Measurements from ENCODE around the gene ATP2C2. TPM values are rescaled to one million over a fixed set of nuclear protein-coding genes. Genes with fewer than 3 reads are reported as not detected.

ATP2C2 gene
- total and polyA plus RNA-seq, 2 of the 8 experiments (the other 6 are each of a cell fraction or from before 2014, with no cell fraction given) = 1.2 to 2.8 TPM

DNA sequence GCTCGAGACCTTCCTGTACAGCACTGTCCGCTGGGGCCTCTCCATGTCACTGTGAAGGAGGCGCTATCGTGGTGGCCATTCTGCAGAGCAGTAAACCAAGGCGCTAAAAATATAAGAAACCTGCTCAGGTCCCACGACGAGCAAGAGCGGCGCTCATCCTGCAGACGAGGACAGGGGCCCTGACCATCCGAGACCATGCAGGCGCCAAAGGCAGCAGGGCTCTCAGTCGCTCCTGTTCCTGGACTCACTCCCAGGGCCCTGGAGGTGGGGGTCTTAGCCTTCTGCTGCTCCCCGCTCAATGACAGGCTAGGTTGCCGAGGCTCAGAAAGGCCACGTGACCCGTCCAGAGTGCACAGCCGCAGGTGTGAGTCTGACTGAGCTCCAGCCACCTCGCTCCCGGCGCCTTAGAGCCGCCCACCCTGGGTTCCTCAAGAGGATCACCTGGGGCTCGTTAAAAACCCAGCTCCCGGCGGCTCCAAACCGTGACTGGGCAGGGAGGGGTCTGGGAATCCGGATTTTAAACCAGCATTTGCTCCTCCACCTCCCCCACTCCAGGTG is 509 bp upstream of the ATP2C2 start:
- POLR2A ChIA-PET (ENCODE audit: partially characterized antibody) = interaction anchor here (0.7 to 1.9 kb wide), 8 partner anchors 9 to 141 kb away, joined by 3 to 17 read pairs (median 3); no protein-coding TSS in a partner anchor
- H2AFZ ChIP-seq (ENCODE audit: low read length) = peak overlapping the region; percentile 45; the same call in 1 of the 2 replicates

More for the DNA sequence above, 509 bp upstream of the ATP2C2 start:
- H4K5ac ChIP-seq (ENCODE audit: insufficient read length, low read depth, low read length) = no peak overlapping the region
- H2BK20ac ChIP-seq (ENCODE audit: low read length) = no peak overlapping the region
- DNase-seq (ENCODE audit: low read depth in 1 of 2, low spot score in 2 of 2) (peak in 1 of 2 experiments; percentile 57), FAIRE-seq (no peak)
- no peak overlapping the region for H2BK5ac ChIP-seq (ENCODE audit: low read depth, low read length)
- 44% methylated on average over 27 of the region's 27 CpGs; no CpG with 5 or more reads in 1 of the 2 experiments for WGBS, 2 experiments (ENCODE audit: extremely low coverage in 1 of 2, insufficient coverage in 1 of 2, insufficient read length in 1 of 2, insufficient replicate concordance in 2 of 2, low coverage in 1 of 2, low lambda C conversion rate in 2 of 2, missing lambda C conversion rate in 1 of 2)
- H3K36me3 ChIP-seq (ENCODE audit: control insufficient read depth in 2 of 4, insufficient read depth in 4 of 4, low read length in 3 of 4) = no peaks in the 10 kb centered on the region
- no peaks in the 10 kb centered on the region for H3K9me3 ChIP-seq (ENCODE audit: insufficient read depth in 2 of 2, low read depth in 1 of 2, low read length in 1 of 2)
- H4K8ac ChIP-seq (ENCODE audit: extremely low read depth, insufficient read depth, low read length) = peak overlapping the region; percentile 29; the same call in 1 of the 2 replicates
- peaks cover 0 to 18% (median 15%) of the 10 kb centered on the region in 4 experiments; a peak in 6 of 7 replicates for H3K27me3 ChIP-seq (replicated peaks in 1 of 4; ENCODE audit: control insufficient read depth in 3 of 4, extremely low read depth in 1 of 4, insufficient read depth in 3 of 4, low read length in 3 of 4)
- H3K18ac ChIP-seq (ENCODE audit: extremely low read depth, low read length) = peak overlapping the region; percentile 66; the same call in 1 of the 2 replicates
- H3K4ac ChIP-seq (replicated peaks; ENCODE audit: insufficient read length, low read depth, low read length) = no peak overlapping the region
- peak overlapping the region; percentile 77 to 95 for H3K4me2 ChIP-seq (ENCODE audit: insufficient read depth in 1 of 2, low read depth in 2 of 2, low read length in 2 of 2)
- no peak overlapping the region for H4K91ac ChIP-seq (replicated peaks; ENCODE audit: insufficient read length, low read length)
- peaks cover 0 to 18% (median 11%) of the 10 kb centered on the region in 4 experiments; a peak in 6 of 7 replicates for H3K4me1 ChIP-seq (replicated peaks in 1 of 4; ENCODE audit: control insufficient read depth in 3 of 4, insufficient read depth in 4 of 4, low read length in 3 of 4)
- no peak overlapping the region for H3K23ac ChIP-seq (ENCODE audit: insufficient read length)
- peak overlapping the region; percentile 87; the same call in 1 of the 2 replicates for H2BK12ac ChIP-seq (ENCODE audit: low read depth, low read length)
- H3K23me2 ChIP-seq (ENCODE audit: low read depth, low read length) = peaks cover 11% of the 10 kb centered on the region; the same call in 1 of the 2 replicates
- H3K79me2 ChIP-seq (ENCODE audit: control insufficient read depth in 1 of 2, insufficient read depth in 2 of 2, low read length in 2 of 2) = no peaks in the 10 kb centered on the region
- peak overlapping the region; percentile 47; the same call in 1 of the 2 replicates for H2AK5ac ChIP-seq (ENCODE audit: low read depth, low read length)
- peak overlapping the region in 1 of 4 experiments; percentile 47; a peak in 2 of 7 replicates for H3K9ac ChIP-seq (replicated peaks in 1 of 4; ENCODE audit: extremely low read depth in 1 of 4, low read depth in 3 of 4, low read length in 3 of 4)
- H3K79me1 ChIP-seq (ENCODE audit: low read depth, low read length) = no peaks in the 10 kb centered on the region
- no peak for TF ChIP-seq RAD21 (IDR thresholded peaks at IDR 0.05 in 1 of 2, conservative IDR thresholded peaks at IDR 0.05 in 1 of 2; ENCODE audit: low read depth in 2 of 2, low read length in 2 of 2)
- TF ChIP-seq, protein P1, sequence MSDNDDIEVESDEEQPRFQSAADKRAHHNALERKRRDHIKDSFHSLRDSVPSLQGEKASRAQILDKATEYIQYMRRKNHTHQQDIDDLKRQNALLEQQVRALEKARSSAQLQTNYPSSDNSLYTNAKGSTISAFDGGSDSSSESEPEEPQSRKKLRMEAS (IDR thresholded peaks at IDR 0.05) = 0 out of 2 replicates have a peak, but pooled peaks have one; percentile 22
- TF ChIP-seq, protein P2, sequence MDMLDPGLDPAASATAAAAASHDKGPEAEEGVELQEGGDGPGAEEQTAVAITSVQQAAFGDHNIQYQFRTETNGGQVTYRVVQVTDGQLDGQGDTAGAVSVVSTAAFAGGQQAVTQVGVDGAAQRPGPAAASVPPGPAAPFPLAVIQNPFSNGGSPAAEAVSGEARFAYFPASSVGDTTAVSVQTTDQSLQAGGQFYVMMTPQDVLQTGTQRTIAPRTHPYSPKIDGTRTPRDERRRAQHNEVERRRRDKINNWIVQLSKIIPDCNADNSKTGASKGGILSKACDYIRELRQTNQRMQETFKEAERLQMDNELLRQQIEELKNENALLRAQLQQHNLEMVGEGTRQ (IDR thresholded peaks at IDR 0.05; ENCODE audit: low read length) = peak; percentile 46; the same call in 1 of the 2 replicates
- no peaks in the 10 kb centered on the region for H4K20me1 ChIP-seq (replicated peaks in 1 of 2; ENCODE audit: control insufficient read depth in 1 of 2, insufficient read depth in 2 of 2, low read length in 2 of 2)
- peak overlapping the region; percentile 70 to 83 (median 76) for H3K4me3 ChIP-seq (ENCODE audit: extremely low read depth in 1 of 4, insufficient read depth in 2 of 4, low read depth in 3 of 4, low read length in 4 of 4)
- 0 out of 2 replicates have a peak overlapping the region, but pooled peaks have one; percentile 16 for H2BK15ac ChIP-seq (ENCODE audit: low read length)
- no peak overlapping the region for H3K14ac ChIP-seq (ENCODE audit: insufficient read length)
- no peak overlapping the region for H3K27ac ChIP-seq (ENCODE audit: low read depth, low read length)
- no peak overlapping the region for H3K56ac ChIP-seq (replicated peaks; ENCODE audit: insufficient read length, low read depth, low read length)
- H2BK120ac ChIP-seq (replicated peaks; ENCODE audit: low read depth, low read length) = no peak overlapping the region
- CTCF ChIA-PET (ENCODE audit: partially characterized antibody) = interaction anchor here (0.9 to 1.7 kb wide), 7 partner anchors 11 to 116 kb away, joined by 3 to 6 read pairs (median 4); no protein-coding TSS in a partner anchor

Measured in H1 (cell line).